ENCODE data around the gene RUNX1.

DNA sequence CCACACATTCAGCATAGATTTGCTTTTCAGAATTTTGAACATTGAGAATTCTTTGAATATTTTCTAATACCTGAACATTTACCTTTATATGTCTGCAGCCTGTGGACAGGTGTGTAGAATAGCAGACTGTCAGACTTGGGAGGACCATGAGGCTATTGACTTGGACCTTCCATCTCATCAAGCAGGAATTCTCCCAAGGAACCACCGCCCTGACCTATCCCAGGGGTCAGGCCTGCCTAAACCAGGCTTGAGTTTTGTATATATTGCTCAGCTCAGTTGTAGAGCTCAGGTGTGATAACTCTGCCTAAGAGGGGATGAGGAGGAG lies 53.2 kb downstream of the RUNX1 start:
- TF ChIP-seq, protein P1, sequence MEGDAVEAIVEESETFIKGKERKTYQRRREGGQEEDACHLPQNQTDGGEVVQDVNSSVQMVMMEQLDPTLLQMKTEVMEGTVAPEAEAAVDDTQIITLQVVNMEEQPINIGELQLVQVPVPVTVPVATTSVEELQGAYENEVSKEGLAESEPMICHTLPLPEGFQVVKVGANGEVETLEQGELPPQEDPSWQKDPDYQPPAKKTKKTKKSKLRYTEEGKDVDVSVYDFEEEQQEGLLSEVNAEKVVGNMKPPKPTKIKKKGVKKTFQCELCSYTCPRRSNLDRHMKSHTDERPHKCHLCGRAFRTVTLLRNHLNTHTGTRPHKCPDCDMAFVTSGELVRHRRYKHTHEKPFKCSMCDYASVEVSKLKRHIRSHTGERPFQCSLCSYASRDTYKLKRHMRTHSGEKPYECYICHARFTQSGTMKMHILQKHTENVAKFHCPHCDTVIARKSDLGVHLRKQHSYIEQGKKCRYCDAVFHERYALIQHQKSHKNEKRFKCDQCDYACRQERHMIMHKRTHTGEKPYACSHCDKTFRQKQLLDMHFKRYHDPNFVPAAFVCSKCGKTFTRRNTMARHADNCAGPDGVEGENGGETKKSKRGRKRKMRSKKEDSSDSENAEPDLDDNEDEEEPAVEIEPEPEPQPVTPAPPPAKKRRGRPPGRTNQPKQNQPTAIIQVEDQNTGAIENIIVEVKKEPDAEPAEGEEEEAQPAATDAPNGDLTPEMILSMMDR (IDR thresholded peaks at IDR 0.05): no peak
- TF ChIP-seq EP300 (IDR thresholded peaks at IDR 0.05; ENCODE audit: borderline replicate concordance in 1 of 2, low read depth in 1 of 2, low read length in 1 of 2): no peak
- no peak for TF ChIP-seq RFX5 (IDR thresholded peaks at IDR 0.05; ENCODE audit: low read length)
- TF ChIP-seq TAF1 (IDR thresholded peaks at IDR 0.05; ENCODE audit: borderline replicate concordance, low read depth, low read length): no peak
- no peak for TF ChIP-seq FOXM1 (IDR thresholded peaks at IDR 0.05; ENCODE audit: low read depth)
- TF ChIP-seq MXI1 (IDR thresholded peaks at IDR 0.05; ENCODE audit: low read depth, low read length): no peak
- TF ChIP-seq YY1 (IDR thresholded peaks at IDR 0.05; ENCODE audit: low read depth): no peak
